ENCODE measurements around the gene DAZAP1.

Gene DAZAP1

DNA sequence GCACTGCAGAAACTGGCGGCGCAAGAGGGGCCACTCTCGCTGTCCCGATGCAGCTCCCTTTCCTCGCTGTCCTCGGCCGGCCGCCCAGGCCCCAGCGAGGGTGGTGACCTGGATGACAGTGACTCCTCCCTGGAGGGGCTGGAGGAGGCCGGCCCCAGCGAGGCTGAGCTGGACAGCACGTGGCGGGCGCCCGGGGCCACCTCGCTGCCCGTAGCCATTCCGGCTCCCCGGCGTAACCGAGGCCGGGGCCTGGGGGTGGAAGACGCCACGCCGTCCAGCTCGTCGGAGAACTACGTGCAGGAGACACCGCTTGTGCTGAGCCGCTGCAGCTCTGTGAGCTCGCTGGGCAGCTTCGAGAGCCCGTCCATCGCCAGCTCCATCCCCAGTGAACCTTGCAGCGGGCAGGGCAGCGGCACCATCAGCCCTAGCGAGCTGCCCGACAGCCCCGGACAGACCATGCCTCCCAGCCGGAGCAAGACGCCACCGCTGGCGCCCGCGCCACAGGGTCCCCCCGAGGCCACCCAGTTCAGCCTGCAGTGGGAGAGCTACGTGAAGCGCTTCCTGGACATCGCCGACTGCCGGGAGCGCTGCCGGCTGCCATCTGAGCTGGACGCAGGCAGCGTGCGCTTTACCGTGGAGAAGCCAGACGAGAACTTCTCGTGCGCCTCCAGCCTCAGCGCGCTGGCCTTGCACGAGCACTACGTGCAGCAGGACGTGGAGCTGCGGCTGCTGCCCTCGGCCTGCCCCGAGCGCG lies 59.3 kb downstream of the DAZAP1 start:
- TF ChIP-seq, protein P1, sequence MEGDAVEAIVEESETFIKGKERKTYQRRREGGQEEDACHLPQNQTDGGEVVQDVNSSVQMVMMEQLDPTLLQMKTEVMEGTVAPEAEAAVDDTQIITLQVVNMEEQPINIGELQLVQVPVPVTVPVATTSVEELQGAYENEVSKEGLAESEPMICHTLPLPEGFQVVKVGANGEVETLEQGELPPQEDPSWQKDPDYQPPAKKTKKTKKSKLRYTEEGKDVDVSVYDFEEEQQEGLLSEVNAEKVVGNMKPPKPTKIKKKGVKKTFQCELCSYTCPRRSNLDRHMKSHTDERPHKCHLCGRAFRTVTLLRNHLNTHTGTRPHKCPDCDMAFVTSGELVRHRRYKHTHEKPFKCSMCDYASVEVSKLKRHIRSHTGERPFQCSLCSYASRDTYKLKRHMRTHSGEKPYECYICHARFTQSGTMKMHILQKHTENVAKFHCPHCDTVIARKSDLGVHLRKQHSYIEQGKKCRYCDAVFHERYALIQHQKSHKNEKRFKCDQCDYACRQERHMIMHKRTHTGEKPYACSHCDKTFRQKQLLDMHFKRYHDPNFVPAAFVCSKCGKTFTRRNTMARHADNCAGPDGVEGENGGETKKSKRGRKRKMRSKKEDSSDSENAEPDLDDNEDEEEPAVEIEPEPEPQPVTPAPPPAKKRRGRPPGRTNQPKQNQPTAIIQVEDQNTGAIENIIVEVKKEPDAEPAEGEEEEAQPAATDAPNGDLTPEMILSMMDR (IDR thresholded peaks at IDR 0.05; ENCODE audit: unreplicated experiment in 3 of 3), result no peak
- no peaks in the 10 kb centered on the region for H3K9me3 Mint-ChIP-seq
- H3K4me3 Mint-ChIP-seq, result no peak overlapping the region
- H3K36me3 Mint-ChIP-seq (ENCODE audit: low read depth), result no peaks in the 10 kb centered on the region
- H3K27ac Mint-ChIP-seq, result no peak overlapping the region
- H3K27me3 Mint-ChIP-seq (ENCODE audit: low read depth), result peaks cover 65% of the 10 kb centered on the region
- no peaks in the 10 kb centered on the region for H3K4me1 Mint-ChIP-seq

- Mint-ChIP-seq H3K27ac (no peak overlapping the region), H3K9me3 (no peaks in the 10 kb centered on the region), H3K4me1 (no peaks in the 10 kb centered on the region), H3K4me3 (no peak overlapping the region), H3K27me3 (ENCODE audit: low read depth) (peaks cover 71% of the 10 kb centered on the region), H3K36me3 (ENCODE audit: low read depth) (no peaks in the 10 kb centered on the region)
- TF ChIP-seq, protein P1 (IDR thresholded peaks at IDR 0.05; ENCODE audit: unreplicated experiment in 3 of 3), result no peak
Observed at GRCh38 chr19:1467215-1467489, 59.8 kb downstream of the DAZAP1 start.

- Mint-ChIP-seq H3K9me3 (no peaks in the 10 kb centered on the region), H3K4me3 (no peak overlapping the region), H3K27ac (no peak overlapping the region), H3K36me3 (ENCODE audit: low read depth) (no peaks in the 10 kb centered on the region), H3K27me3 (ENCODE audit: low read depth) (peaks cover 71% of the 10 kb centered on the region), H3K4me1 (no peaks in the 10 kb centered on the region)
- TF ChIP-seq, protein P1 (IDR thresholded peaks at IDR 0.05; ENCODE audit: unreplicated experiment in 3 of 3), result no peak
Observed at GRCh38 chr19:1467490-1468273, 60.3 kb downstream of the DAZAP1 start.

DNA sequence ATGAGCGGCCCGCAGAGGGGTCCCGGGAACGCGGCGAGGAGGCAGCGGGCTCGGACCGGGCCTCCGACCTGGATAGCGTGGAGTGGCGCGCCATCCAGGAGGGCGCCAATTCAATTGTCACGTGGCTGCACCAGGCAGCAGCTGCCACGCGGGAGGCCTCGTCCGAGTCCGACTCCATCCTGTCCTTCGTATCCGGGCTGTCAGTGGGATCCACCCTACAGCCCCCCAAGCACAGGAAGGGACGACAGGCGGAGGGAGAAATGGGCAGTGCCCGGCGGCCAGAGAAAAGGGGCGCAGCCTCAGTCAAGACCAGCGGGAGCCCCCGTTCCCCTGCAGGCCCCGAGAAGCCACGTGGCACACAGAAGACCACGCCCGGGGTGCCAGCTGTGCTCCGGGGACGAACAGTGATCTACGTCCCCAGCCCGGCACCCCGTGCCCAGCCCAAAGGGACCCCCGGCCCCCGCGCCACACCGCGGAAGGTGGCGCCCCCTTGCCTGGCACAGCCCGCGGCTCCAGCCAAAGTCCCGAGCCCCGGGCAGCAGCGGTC lies 61.0 kb downstream of the DAZAP1 start:
- Mint-ChIP-seq H3K4me1 (peaks cover 5% of the 10 kb centered on the region), H3K36me3 (ENCODE audit: low read depth) (no peaks in the 10 kb centered on the region), H3K9me3 (no peaks in the 10 kb centered on the region), H3K27me3 (ENCODE audit: low read depth) (peaks cover 71% of the 10 kb centered on the region), H3K4me3 (peak overlapping the region in 1 of 3 experiments; percentile 36), H3K27ac (no peak overlapping the region)
- TF ChIP-seq, protein P1 (IDR thresholded peaks at IDR 0.05; ENCODE audit: unreplicated experiment in 3 of 3), result no peak

GRCh38 chr19:1468821-1469254 lies 61.5 kb downstream of the DAZAP1 start:
- Mint-ChIP-seq H3K36me3 (ENCODE audit: low read depth) (no peaks in the 10 kb centered on the region), H3K4me3 (no peak overlapping the region), H3K9me3 (no peaks in the 10 kb centered on the region), H3K27me3 (ENCODE audit: low read depth) (peaks cover 71% of the 10 kb centered on the region), H3K27ac (no peak overlapping the region), H3K4me1 (peaks cover 5% of the 10 kb centered on the region)
- TF ChIP-seq, protein P1 (IDR thresholded peaks at IDR 0.05; ENCODE audit: unreplicated experiment in 3 of 3), result no peak
